ENCODE measurements around the gene SERPINB8. TPM values are rescaled to one million over a fixed set of nuclear protein-coding genes. Genes with fewer than 3 reads are reported as not detected.

SERPINB8 gene, protein sequence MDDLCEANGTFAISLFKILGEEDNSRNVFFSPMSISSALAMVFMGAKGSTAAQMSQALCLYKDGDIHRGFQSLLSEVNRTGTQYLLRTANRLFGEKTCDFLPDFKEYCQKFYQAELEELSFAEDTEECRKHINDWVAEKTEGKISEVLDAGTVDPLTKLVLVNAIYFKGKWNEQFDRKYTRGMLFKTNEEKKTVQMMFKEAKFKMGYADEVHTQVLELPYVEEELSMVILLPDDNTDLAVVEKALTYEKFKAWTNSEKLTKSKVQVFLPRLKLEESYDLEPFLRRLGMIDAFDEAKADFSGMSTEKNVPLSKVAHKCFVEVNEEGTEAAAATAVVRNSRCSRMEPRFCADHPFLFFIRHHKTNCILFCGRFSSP
- 7.4 to 10.5 TPM (median 10.3 TPM) in 5 replicates for total RNA-seq (2022; extraction: Qiagen RNA extraction; ENCODE audit: low read depth)

DNA sequence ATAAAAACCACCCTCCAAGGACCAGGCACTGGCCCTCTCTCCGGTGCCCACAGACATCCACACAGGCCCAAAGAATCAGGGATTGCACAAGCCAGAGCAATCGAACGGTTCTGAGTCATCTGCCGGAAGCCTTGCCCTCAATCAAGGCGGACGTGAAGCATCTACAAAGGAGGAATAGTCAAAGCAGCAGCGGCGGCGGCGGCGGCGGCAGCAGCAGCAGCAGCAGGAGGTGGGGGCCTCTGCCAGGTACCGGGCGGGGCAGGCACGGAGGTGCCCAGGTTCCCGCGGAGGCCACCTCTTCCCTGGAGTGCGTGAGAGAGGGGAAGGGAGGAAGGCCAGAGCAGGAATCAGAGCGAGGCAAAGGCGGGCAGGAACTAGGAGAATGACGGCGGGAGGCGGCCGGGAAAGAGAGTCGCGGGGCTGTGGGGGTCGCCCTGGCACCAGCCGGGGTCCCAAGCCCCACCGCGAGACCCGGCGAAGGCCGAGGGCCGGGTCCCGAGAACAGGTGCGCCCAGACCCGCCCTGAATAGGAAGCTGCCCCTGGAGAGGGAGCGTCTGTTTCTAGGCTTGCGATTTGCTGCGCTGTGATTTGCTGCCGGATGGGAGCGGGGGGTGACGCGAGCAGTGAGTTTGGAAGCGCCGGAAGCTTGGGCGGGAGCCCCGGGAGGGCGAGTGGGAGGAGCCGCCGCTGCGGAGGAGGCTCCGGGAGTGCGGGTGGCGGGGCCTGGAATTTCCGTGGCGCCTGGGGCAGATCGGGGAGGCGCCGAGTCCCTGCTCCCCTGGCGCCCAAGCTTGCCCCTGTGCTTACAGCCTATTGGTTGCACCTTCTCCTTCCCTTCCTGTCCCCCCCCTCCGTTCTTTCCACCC is at the start of gene SERPINB8:
Gene SERPINB8, plus strand, starts transcription at position 140 of the 867 bp plus-strand sequence. CDS start 8,228 bp downstream, outside the sequence.

DNA sequence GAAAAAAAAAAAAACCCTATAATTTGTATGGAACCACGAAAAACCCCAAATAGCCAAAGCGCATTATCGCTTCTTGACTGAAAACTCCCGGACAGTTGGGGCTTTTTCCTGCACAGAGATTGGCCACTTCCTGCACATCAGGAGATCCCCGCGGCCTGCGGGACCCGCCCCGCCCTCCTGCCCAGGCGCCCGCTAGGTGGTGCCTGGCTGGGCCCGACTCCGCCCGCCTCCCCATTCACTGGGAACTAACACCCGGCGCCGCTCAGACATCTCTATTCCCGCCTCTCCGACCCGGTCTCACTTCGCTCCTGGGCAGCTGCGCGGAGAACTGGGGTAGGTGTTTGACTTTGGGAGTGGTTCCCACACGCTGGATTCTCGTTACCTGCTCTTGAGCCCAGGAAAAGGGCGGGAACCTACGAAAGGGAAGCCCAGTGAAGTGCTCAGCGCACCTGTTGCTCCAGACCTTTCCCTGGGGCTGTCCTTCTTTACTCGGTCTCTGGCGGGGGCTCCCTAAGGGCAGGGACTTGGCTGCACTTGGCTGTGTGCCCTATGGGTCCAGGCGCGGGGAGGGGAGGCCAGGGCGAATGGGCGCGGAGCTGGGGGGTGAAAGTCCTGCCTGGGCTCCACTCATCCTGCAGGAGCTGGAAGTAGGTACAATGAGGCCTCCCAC is 20.7 kb upstream of the SERPINB8 start, which contains the start of gene HMSD:
Gene HMSD, plus strand, starts transcription at position 234 of the 670 bp plus-strand sequence. CDS start 4,155 bp downstream, outside the sequence.

Other genes starting within 250 kb of the SERPINB8 start
- gene SERPINB7, start 194.7 kb upstream of the SERPINB8 start, total RNA-seq (2022; extraction: Qiagen RNA extraction; ENCODE audit: low read depth): 1.4 to 2.9 TPM (median 2.5 TPM) in 5 replicates
- gene SERPINB2, start 82.4 kb upstream of the SERPINB8 start, total RNA-seq (2022; extraction: Qiagen RNA extraction; ENCODE audit: low read depth): 0.13 to 0.27 TPM in 2 of 5 replicates, not detected in the others
- gene SERPINB10, start 62.1 kb upstream of the SERPINB8 start, total RNA-seq (2022; extraction: Qiagen RNA extraction; ENCODE audit: low read depth): not detected in 5 replicates
- gene HMSD, start 20.8 kb upstream of the SERPINB8 start, total RNA-seq (2022; extraction: Qiagen RNA extraction; ENCODE audit: low read depth): 0.28 to 4.2 TPM (median 0.61 TPM) in 4 of 5 replicates, not detected in the other
- gene LINC00305, start 179.0 kb downstream of the SERPINB8 start, total RNA-seq (2022; extraction: Qiagen RNA extraction; ENCODE audit: low read depth): not detected in 5 replicates